ENCODE measurements around the gene RMND5B.
"Not testable (repeated sequence)": the region's sequence is repeated elsewhere in the genome, so short reads cannot be mapped to it uniquely, and the experiment has no call there.

RMND5B gene

GRCh38 chr5:178170455-178170854 lies 39.6 kb downstream of the RMND5B start:
- no peak for DNase-seq (ENCODE audit: low read depth in 2 of 2)

- DNase-seq (ENCODE audit: low read depth in 2 of 2) = no peak
These were observed 43.6 kb downstream of the RMND5B start for GRCh38 chr5:178174456-178174855.

GRCh38 chr5:178176791-178177190 lies 46.0 kb downstream of the RMND5B start:
- no peak for DNase-seq (ENCODE audit: low read depth in 2 of 2)

DNA sequence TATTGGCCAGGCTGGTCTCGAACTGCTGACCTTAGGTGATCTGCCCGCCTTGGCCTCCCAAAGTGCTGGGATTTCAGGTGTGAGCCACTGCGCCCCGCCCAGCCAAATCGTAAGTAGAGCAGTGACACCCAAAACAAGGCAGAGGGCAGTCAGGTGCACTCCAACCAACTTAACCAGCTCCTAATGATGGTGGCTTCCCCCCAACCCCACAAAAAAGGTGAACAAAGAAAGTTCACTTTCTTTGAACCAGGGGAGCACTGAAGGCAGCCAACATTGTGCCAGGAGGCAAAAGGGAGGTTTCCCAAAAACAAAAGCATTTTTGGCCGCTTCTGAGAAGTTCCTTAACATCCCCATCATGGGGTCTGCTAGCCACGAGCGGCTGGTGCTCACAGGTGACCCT lies 46.8 kb downstream of the RMND5B start:
- DNase-seq (ENCODE audit: low read depth in 2 of 2) = no peak

DNA sequence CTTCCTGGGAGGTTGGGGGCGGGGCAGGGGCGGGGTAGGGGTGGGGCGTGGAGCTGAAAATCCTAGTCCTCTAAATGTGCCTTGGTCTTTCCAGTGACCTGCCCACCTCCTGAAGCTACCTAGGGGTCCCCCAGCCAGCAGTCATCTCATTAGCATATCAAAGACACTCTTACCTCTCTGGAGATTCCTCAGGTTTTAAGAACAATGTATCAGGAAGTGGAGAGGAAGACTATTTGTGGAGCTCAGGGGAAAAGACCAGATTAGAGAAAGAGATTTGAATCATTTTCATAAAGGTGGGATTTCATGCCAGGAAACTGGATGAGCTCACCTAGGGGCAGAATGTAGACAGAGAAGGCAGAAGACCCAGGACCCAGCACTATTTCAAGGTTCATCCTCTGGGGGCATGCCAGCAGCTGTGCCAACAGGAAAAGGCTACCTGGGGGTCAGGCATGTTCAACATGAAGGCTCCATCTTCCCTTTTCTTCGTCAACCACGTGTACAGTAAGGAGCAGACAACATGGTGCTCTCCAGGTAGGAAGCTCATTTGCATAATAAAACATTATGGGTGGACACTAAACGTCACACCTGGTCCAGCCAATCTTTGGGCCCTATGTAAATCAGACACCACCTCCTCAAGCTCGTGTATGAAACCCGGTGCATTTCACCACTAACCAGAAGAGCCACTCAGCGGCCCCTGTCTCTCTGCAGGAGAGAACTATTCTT lies 49.5 kb downstream of the RMND5B start:
- no peak for DNase-seq (ENCODE audit: low read depth in 2 of 2)

- DNase-seq (ENCODE audit: low read depth in 2 of 2) = no peak
These were observed 51.5 kb downstream of the RMND5B start for GRCh38 chr5:178182158-178182876.

GRCh38 chr5:178186427-178186826 lies 55.6 kb downstream of the RMND5B start:
- DNase-seq (ENCODE audit: low read depth in 2 of 2) = no peak

GRCh38 chr5:178187014-178187413 lies 56.2 kb downstream of the RMND5B start, which contains the start of gene GMCL2:
TSS of gene GMCL2 (minus strand) at chr5:178187371. CDS start at chr5:178187299, 72 bp downstream.
- DNase-seq (ENCODE audit: low read depth in 2 of 2) = no peak

DNA sequence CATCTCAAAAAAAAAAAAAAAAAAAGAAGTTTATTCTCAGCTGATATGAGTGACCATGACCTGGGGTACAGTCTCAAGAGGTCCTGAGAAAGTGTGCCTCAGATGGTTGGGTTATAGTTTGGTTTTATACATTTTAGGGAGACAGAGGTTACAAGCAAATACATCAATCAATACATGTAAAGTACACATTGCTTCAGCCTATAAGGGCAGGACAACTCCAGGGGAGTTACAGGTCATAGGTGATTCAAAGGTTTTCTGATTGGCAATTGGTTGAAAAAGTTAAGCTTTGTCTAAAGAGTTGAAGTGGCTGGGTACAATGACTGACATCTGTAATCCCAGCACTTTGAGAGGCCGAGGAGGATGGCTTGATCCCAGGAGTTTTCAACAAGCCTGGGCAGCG lies 58.6 kb downstream of the RMND5B start:
- DNase-seq (ENCODE audit: low read depth in 2 of 2) = no peak

DNA sequence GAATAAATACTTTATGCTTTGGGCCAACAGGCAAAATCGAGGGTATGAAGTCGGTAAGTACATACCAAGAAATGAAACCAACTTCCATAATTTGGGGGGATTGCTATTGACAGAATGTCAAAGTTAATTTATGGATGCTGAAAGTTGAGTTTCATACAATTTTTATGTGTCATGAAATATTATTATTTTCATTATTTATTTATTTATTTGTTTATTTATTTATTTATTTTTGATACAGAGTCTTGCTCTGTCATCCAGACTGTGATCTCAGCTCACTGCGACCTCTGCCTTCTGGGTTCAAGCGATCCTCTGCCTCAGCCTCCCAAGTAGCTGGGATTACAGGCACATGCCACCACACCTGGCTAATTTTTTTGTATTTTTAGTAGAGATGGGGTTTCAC lies 60.8 kb downstream of the RMND5B start:
- no peak for DNase-seq (ENCODE audit: low read depth in 2 of 2)

GRCh38 chr5:178192244-178192643 lies 61.4 kb downstream of the RMND5B start:
- DNase-seq (ENCODE audit: low read depth in 2 of 2) = no peak

GRCh38 chr5:178192787-178193186 lies 62.0 kb downstream of the RMND5B start:
- DNase-seq (ENCODE audit: low read depth in 2 of 2) = no peak

DNA sequence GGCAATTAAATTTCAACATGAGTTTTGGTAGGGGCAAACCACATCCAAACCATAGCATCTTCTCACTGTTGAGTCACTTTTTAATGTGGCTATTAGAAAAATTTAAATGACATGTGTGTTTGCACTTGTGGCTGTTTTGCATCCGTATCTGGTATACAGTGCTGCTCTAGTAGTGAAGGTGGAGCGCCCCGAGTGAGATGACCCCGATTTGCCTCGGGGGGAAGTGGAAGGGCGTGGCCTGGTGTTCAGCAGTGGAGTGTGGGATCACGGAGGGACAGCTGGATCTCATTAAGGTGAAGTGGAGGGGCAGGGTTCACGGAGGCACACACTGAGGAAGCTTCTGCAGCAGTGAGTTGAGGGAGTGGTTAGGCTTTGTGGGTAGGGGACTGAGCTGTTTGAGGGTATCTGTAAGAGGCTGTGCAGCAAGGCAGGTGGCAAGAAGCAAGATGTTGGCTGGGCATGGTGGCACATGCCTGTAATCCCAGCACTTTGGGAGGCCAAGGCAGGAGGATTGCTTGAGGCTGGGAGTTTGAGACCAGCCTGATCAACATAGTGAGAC lies 62.5 kb downstream of the RMND5B start:
- no peak for DNase-seq (ENCODE audit: low read depth in 2 of 2)

- no peak for DNase-seq (ENCODE audit: low read depth in 2 of 2)
These were observed 63.2 kb downstream of the RMND5B start for GRCh38 chr5:178194026-178194425.

GRCh38 chr5:178196281-178196812 lies 65.5 kb downstream of the RMND5B start:
- no peak for DNase-seq (ENCODE audit: low read depth in 2 of 2)

DNA sequence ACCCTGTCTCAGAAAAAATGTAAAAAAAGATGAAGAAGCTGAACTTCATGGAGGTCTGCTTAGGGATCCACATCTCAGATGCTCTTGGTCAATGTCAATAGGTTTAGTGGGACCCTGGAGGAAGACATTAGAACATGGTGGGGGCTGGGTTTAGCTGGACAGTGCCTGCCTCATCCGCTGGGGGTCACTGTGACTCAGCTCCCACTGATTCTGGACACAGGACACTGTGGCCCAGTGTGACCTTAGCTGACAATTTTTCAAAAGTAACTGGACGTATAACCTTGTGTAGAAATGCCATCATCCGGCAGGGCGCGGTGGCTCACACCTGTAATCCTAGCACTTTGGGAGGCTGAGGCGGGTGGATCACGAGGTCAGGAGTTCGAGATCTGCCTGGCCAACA lies 66.2 kb downstream of the RMND5B start:
- DNase-seq (ENCODE audit: low read depth in 2 of 2) = no peak

DNA sequence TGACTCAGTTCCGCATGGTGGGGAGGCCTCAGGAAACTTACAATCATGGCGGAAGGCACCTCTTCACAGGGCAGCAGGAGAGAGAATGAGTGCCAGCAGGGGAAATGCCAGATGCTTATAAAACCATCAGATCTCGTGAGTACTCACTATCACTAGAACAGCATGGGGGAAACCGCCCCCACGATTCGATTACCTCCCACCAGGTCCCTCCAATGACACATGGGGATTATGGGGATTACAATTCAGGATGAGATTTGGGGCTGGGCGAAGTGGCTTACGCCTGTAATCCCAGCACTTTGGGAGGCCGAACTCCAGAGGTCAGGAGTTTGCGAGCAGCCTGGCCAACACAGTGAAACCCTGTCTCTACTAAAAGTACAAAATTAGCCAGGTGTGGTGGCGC lies 67.3 kb downstream of the RMND5B start:
- not testable (repeated sequence) for DNase-seq (ENCODE audit: low read depth in 2 of 2)

- DNase-seq (ENCODE audit: low read depth in 2 of 2) = no peak
These were observed 67.9 kb downstream of the RMND5B start for GRCh38 chr5:178198706-178199105.

DNA sequence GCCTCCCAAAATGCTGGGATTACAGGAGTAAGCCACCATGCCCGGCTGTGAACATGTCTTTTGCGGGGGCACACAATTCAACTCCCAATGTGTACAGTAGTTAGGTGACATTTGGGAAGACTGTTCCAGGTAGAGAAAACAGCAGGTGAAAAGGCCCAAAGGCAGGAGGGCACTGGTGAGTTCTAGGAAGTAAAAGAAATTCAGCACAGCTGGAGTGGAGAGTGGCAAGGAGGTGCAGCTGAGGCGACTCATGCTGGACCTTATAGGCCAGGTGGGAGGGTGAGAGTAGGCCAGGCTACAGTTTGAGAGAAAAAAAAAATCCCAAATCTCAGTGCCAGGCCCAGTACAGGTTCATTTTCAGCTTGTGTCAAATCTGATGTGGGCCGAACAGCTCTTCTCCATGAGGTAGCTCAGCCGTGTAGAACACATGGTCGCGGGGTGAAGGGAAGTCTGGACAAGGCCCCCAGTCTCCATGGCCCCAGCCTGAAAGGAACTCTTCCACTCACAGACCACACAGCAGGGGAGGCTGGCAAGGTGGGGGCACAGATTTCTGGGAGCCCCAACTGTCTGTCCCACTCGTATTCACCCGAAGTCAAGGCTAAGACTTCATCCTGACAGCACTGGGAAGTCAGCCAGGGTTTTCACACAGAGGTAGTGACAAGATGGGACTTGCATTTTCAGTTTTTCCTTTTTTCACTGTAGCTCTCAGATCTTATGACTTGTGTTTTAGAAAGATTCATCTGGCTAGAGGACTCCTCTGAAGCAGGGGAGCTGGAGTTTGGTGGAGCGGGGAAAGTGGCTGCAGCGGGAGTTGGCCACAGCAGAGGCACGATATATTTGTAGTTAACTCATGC lies 69.0 kb downstream of the RMND5B start:
- DNase-seq (ENCODE audit: low read depth in 2 of 2) = no peak
